Ramos (cell line): ENCODE results near the gene RABEP1.
"Not testable (repeated sequence)": the region's sequence is repeated elsewhere in the genome, so short reads cannot be mapped to it uniquely, and the experiment has no call there.

ENCODE experiments used
- in situ Hi-C: fragments of 300-500 bp; cut with MboI; formaldehyde crosslinking; loops from one replicate; pipeline ENCODE4 v1.14.3; 2022; ENCODE audit warnings: low sequenced_read_pairs; ENCODE audit not compliant: unreplicated experiment

Gene RABEP1, protein sequence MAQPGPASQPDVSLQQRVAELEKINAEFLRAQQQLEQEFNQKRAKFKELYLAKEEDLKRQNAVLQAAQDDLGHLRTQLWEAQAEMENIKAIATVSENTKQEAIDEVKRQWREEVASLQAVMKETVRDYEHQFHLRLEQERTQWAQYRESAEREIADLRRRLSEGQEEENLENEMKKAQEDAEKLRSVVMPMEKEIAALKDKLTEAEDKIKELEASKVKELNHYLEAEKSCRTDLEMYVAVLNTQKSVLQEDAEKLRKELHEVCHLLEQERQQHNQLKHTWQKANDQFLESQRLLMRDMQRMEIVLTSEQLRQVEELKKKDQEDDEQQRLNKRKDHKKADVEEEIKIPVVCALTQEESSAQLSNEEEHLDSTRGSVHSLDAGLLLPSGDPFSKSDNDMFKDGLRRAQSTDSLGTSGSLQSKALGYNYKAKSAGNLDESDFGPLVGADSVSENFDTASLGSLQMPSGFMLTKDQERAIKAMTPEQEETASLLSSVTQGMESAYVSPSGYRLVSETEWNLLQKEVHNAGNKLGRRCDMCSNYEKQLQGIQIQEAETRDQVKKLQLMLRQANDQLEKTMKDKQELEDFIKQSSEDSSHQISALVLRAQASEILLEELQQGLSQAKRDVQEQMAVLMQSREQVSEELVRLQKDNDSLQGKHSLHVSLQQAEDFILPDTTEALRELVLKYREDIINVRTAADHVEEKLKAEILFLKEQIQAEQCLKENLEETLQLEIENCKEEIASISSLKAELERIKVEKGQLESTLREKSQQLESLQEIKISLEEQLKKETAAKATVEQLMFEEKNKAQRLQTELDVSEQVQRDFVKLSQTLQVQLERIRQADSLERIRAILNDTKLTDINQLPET

DNA sequence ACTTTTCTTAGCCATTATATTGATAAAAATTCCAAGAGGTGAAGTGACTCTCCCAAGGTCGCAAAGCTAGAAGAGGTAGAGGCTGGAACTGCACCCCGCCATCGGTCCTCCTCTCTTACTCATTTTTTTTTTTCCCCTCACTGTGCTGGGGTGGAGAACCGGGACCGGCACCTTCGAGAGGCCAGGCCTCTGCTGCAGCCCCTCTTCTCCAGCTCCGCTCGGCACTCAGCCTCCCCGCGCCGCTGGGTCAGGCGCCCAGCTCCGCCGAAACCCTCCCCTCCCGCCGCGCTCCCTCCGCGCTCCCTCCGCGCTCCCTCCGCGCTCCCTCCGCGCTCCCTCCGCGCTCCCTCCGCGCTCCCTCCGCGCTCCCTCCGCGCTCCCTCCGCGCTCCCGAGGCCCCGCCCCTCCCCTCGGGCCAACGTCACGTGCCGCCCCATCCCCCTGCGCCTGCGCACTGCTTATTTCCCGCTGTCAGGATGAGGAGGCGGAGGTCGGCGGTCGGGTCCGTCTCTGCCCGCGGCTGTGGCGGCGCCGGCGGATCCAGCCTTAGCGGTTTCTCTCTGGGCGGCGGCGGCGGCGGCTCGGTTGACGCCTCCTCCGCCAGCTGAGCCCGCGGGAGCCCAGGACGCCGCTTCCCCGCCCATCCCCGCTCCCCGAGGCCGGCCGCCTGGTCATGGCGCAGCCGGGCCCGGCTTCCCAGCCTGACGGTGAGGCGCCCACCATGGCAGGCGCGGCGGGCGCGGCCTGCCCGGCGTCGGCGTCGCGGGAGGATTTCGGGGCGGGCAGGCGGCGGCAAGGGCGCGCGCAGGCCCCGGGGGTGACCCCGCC, at the start of gene RABEP1:
Gene RABEP1 (plus strand): TSS at position 471 of the 828 bp plus-strand sequence. CDS start 203 bp downstream, at position 674.
- in situ Hi-C loops: no loop called here

DNA sequence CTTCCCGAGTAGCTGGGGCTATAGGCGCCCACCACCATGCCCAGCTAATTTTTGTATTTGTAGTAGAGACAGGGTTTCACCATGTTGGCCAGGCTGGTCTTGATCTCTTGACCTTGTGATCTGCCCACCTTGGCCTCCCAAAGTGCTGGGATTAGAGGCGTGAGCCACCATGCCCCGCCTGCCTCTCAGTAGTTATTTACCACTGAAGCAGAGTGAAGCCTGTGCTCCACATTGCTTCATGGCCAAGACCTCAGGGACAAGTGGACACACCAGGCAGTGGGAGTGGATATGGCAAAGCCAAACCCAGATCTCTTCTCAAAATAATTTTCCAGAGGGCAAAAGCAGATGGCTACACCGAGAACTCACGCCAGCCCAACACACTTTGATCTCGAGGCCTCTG, 48.6 kb upstream of the RABEP1 start:
- in situ Hi-C loops: not testable (repeated sequence)

DNA sequence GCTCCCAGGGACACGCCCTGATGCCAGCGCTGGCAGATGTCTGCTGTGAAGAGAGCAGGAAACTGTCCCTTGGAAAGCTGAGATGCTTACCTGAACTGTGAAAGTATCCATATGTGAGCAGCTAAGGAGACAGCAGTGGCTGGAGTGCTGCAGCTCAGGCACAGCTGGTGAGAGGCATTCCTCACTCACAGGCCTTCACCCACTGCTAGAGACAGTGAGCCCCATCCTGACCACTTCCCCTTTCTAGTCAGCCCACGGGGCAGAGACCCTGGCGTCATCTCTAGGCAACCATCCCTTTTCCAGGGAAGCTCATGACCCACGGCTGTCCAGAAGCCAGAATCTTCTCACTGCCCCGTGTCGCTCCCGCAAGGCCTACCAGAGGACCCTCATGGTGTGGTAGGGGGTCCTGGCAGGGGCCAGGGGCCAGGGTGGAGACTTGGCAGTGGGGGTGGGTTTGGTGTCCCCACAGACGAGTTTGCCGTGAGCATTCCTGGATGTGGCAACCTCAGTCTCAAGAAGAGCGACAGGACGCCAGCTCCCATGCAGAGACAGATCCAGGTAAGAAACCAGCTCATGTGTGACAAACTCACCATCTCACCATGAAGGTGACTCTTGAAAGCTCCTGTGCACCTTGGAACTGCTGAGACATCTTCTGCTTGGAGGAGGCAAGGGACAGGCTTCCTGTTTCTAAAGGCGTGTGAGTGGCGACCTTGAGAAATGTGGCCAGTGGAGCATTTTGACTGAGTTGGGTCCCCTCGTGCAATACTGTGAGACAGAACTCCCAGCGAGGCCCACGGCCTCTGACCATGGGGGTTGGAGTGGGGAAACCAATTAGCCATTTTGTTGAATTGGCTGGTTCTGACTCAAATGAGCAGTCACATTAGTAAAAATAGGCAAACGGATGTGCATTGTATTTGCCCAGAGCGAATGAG, 47.2 kb upstream of the RABEP1 start, which contains the start of gene SCIMP:
Gene SCIMP (minus strand): TSS at position 216 of the 932 bp plus-strand sequence. CDS start 105 bp downstream, at position 111.
- in situ Hi-C loops: loop anchor here (5.0 kb wide), 1 partner anchor 38 kb away; no protein-coding TSS in a partner anchor

DNA sequence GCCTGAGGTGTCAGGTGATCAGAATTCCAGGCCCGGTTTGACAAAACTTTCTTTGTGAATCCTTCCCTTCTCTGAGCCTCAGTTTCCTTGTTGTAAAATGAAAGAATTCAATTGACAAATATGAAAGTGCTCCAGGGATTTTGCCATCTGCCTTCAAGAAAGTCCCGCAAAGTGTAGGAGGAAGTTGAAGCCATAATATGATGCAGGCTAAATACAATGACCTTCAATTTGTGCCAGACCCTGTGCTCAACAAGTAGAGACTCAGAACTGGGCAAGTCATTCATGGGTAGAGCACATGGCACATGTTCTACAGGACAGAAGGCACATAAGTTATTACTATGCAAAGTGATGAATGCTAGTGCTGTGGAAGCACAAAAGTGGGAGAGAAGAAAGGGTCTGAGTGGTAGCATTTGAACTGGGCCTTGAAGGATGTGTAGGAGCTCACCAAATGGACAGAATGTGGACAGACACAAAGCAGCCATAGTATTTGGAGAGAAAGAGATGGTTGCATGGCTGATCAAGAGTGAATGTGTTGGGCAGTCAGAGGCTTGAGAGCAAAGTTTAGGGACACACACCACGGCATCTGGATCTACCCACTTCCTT, 45.0 kb upstream of the RABEP1 start:
- in situ Hi-C loops: loop anchor here (5.0 kb wide), 1 partner anchor 40 kb away; no protein-coding TSS in a partner anchor

DNA sequence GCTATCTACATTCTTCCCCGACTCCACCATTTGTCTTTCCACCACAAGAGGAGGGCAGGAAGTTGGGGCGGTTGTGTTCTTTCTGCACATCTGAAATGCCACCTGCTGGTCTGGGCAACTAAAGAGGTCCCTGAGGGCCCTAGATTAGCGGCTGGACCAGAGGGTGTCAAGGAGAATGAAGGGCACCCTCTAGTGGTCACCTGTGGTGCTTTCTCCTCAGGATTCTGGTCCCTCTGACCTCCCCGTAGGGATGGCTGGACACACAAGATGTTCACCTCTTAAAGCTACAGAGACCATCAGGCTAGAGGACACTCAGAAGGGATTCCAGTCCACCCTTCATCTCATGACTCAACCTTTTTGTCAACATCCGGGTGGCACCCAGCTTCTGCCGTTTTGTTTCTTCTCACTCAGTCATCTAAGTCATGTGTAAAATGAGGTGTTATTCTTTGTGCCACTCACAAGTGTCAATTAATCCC, 44.5 kb upstream of the RABEP1 start:
- in situ Hi-C loops: loop anchor here (5.0 kb wide), 1 partner anchor 40 kb away; no protein-coding TSS in a partner anchor

DNA sequence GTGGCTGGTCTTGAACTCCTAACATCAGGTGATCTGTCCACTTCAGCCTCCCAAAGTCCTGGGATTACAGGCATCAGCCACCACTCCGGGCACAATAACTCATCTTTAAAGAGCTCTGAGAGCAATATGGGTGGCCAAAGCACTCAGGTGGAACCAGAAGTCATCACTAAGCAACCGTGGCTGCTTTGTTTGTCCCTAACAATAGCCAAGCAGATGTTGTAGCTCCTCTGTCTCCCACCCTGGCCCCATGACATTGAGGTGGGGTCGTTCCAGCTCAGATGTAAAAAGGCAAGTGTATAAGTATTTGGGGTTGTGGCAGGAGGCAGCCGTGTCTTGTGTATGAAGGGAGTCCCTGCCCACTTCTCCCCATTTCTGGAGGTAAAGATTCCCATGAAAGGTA, 43.8 kb upstream of the RABEP1 start:
- in situ Hi-C loops: loop anchor here (5.0 kb wide), 1 partner anchor 41 kb away; no protein-coding TSS in a partner anchor

DNA sequence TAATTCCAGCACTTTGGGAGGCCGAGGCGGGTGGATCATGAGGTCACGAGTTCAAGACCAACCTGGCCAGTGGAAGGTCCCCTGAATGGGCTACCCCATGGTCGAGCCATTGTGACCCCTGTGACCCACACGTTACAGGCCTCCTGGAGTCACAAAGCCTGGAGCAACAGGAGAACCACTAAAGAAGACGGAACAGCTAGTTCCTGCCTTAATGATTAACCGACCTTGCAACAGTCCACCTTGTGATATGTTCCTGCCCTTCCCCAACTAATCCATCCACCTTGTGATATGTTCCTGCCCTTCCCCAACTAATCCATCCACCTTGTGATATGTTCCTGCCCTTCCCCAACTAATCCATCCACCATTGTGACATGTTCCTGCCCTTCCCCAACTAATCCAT, 42.3 kb upstream of the RABEP1 start:
- in situ Hi-C loops: loop anchor here (5.0 kb wide), 1 partner anchor 42 kb away; no protein-coding TSS in a partner anchor

DNA sequence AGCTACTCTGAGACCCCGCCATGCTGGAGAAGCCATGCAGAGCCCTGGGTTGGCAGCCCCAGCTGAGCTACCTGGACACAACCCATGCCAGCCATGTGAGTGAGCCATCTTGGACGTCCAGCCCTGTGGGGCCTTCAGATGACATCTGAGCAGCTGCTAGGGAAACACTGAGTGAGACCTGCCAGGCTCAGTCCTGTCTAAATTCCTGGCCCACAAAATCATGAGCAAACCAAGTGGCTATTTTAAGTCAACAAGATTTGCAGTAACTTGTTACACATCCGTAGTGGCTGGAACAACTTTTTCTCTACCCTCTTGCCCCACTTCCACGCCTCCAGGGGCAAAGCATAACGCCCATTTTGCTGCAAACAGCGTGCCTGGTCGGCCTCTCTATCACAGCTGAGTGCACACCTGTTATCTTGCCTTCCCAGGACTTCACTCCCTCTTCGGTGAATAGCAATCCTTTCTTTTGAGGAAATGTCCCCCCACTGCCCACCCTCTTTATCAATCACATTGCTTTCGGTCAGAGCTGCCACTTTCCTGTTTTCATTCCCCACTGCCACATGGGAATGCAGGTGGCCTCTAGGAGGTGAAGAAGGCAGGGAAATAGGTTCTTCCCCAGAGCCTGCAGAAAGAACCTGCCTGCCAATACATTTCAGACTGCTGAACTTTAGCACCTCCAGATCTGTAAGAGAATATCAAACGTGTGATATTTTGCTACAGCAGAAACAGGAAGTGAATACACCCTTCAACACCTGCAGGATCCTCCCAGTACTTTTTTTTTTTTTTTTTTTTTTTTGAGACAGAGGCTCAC, 40.0 kb upstream of the RABEP1 start:
- in situ Hi-C loops: no loop called here

DNA sequence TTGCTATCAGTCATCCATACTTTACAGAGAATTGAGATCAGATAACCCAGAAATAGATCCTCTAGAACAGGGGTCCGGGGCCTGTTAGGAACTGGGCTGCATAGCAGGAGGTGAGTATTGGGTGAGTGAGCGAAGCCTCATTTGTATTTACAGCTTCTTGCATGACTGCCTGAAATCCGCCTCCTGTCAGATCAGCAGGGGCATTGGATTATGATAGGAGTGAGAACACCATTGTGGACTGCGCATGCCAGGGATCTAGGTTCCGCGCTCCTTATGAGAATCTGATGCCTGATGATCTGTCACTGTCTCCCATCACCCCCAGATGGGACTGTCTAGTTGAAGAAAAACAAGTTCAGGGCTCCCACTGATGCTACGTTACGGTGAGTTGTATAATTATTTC, 34.5 kb upstream of the RABEP1 start:
- in situ Hi-C loops: no loop called here

DNA sequence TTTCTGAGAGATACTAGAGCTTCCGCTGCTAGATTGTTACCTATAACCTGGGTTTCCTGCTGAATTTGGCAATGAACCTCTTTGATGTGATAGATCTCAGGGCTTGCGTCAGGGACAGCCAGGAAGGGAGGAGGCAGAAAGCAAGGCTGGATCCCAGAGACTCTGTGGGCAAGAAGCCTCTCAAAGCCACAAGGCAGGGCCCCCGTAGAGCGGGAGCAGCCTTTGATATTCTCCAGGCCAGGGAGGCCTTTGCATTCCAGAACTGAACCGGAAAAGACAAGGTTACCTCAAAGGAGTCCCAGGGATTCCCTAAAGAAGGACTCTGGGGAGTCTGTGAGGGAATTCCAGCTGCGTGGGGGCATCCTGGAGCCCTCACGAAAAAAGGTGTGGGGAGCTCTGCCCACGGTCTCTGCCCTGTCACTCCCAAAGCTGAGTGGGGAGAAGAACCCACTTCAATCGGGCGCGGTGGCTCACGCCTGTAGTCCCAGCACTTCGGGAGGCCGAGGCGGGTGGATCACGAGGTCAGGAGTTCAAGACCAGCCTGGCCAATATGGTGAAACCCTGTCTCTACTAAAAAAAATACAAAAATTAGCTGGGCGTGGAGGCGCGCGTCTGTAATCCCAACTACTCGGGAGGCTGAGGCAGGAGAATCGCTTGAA, 33.1 kb upstream of the RABEP1 start:
- in situ Hi-C loops: no loop called here

DNA sequence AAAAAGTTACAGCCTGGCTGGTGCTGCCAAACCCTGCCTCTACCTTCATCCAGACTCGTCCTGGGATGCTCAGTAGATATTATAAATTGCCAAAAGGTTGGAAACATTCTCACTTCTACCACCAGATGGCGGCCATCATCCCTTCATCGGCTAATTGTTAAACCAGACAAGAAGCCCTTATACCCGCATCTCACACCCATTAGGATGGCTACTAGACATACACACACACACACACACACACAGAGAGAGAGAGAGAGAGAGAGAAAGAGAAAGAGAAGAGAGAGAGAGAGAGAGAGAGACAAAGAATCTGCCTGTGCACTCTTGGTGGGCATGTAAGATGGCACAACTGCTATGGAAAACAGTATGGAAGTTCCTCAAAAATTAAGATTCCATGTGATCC, 32.5 kb upstream of the RABEP1 start:
- in situ Hi-C loops: no loop called here

DNA sequence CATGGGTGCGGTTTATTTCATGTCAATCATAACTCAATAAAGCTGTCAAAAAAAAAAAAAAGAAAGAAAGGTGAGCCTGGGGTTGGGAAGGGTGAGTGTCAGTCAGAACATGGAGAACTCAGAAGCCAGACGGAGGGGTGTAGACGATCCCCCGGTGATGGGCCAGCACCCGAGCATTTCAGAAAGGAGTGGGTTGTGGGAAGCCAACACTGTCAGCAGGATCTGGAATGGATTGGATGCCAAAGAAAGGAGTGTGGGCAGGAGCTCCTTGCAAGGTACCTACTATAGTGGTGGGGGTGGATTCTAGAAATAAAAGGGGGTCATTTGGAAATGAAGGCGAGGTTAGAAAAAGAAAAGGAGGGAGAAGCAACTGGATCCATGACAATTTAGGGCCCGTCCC, 27.7 kb upstream of the RABEP1 start:
- in situ Hi-C loops: no loop called here

DNA sequence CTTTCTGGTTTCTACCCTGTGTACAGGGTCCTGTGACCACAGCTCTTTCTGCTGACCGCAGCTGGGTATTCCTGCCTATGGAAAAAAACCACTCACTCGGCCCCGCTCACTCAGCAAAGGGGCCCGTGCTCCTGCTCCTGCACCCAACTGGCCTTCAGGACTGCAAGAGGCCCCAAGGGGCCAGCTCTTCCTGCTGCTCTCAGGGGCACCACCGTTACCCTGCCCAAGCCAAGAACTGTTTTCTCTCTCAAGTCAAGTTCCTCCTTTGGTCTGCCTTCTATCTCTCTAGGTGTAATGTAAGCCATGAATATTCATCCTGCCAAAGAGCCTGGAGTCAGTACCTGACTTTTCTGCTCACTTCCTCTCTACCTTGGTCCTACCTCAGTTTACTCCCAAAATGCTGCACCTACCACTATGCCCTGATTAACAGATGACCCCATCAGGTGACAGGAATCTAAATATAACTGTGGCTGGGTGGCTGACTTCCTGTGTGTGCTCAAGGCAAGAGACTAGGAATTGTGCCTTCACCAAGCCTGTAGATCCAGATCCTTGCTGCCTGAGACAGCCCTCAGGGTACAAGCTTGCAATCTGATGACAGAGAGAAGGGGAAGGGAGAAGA, 27.1 kb upstream of the RABEP1 start:
- in situ Hi-C loops: no loop called here

DNA sequence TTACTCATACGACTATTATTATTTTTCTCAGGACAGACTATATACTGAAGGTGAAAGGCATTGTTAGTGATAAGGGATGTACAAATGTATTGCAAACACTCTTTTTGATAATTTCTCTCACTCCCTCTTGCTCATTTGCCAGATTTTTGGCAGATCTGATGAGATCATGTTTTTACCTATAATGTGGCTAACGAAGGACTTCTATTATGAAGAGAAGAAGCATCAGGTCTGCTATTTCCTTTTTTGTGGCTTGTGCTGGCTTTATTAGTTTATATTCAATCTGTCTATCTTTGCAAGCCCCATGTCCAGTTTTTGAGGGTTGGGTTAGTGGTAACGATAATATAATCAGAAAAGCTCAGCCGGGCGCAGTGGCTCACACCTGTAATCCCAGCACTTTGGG, 25.0 kb upstream of the RABEP1 start:
- in situ Hi-C loops: no loop called here

DNA sequence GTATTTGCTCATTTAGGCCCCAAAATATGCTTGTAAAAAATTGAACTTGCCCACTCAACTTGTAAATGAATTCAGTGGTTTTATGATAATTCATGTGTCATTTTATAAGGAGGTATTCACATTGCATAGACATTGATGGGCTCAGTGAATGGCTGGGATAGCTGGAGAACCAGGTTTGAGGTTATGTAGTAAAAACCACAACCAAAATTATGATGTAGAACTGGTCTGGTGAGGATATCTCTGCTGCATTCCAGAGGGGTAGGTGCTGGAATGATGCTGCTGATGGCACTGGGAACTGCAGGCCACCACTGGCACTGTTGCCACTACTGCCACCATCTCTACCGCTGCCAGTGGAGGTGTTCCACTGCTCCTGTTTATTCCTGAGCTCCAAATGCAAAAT, 21.5 kb upstream of the RABEP1 start:
- in situ Hi-C loops: no loop called here

DNA sequence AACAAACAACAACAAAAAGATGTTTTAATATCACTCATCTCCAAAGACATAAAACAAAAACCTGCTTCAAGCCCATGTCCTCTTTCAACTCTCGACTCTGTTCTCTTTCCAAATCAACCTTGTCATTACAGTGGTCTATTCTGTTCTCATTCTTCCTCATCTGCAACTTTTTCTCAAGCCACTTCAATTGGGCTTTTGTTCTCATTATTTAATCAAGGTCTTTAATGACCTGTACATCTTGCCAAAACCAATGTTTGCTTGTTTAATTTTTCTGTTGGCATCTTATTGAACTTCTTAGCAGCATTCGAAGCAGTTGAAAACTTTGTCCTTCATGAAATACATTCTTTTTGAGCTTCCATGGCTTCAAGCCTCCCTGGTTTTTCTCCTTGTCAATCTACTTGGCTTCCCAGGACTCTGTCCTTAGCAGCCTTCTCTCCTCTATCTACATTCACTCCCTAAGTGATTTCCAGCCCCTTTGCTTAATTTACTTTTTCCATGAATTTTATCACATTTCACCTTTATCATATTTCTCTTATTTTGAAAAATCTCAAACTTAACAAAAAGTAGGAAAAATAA, 19.6 kb upstream of the RABEP1 start:
- in situ Hi-C loops: no loop called here
